ENCODE measurements around the gene LAMA3. TPM values are rescaled to one million over a fixed set of nuclear protein-coding genes. Genes with fewer than 3 reads are reported as not detected.

Gene LAMA3
- total and polyA plus RNA-seq, 2 of the 13 experiments (the other 11 are each of a cell fraction or from before 2014, with no cell fraction given) = 0.45 to 2.2 TPM

GRCh38 chr18:23926571-23926970, 237.3 kb downstream of the LAMA3 start:
- 0 out of 2 replicates have a peak overlapping the region, but pooled peaks have one; percentile 15 for H3K4me2 ChIP-seq (ENCODE audit: low read depth, low read length)
- ATAC-seq (peak; percentile 66), FAIRE-seq (peak; percentile 18), DNase-seq (ENCODE audit: low spot score) (peak; percentile 14)
- H3K27me3 ChIP-seq (ENCODE audit: control insufficient read depth in 1 of 2, insufficient read depth in 2 of 2, low read length in 2 of 2) = no peaks in the 10 kb centered on the region
- in situ Hi-C loops (cut with HindIII; ENCODE audit: extremely low pct_ligation_motif_present, low pct_unique_long_range_greater_than_20kb) (no loop called here), intact Hi-C loops (cut with micrococcal nuclease; ENCODE audit: unreplicated experiment) (no loop called here)
- no peaks in the 10 kb centered on the region for H4K20me1 ChIP-seq (ENCODE audit: insufficient read depth, low read length)
- H3K9ac ChIP-seq (ENCODE audit: insufficient read depth, low read depth, low read length) = no peak overlapping the region
- CTCF ChIA-PET (ENCODE audit: low intra/inter-chr PET ratio, low total read pairs) = no interaction called here
- no peaks in the 10 kb centered on the region for H3K79me2 ChIP-seq (ENCODE audit: insufficient read depth, low read length)
- no peak overlapping the region for H3K4me3 ChIP-seq (replicated peaks in 1 of 3; ENCODE audit: insufficient read depth in 1 of 3, low read depth in 2 of 3, low read length in 3 of 3)
- H2AFZ ChIP-seq (ENCODE audit: low read length) = no peak overlapping the region
- H3K4me1 ChIP-seq (ENCODE audit: insufficient read depth, low read length) = peaks cover 11% of the 10 kb centered on the region
- 6% methylated on average over 2 of the region's 2 CpGs for WGBS (ENCODE audit: low lambda C conversion rate)
- no TSS peak for BruUV-seq (replicated peaks)
- no peaks in the 10 kb centered on the region for H3K9me3 ChIP-seq (ENCODE audit: low read length)
- POLR2A ChIA-PET = no interaction called here
- no peaks in the 10 kb centered on the region for H3K36me3 ChIP-seq (replicated peaks in 1 of 2; ENCODE audit: control insufficient read depth in 1 of 2, insufficient read depth in 2 of 2, low read length in 2 of 2)
- no peak overlapping the region for H3K27ac ChIP-seq (ENCODE audit: extremely low read length, insufficient read depth, low read length)
- TF ChIP-seq IKZF4 (CRISPR knock-in tag; IDR thresholded peaks at IDR 0.05; ENCODE audit: borderline replicate concordance, low read depth, not compliant biosample characterization) (no peak), ZBTB26 (CRISPR knock-in tag; IDR thresholded peaks at IDR 0.05; ENCODE audit: borderline replicate concordance) (0 out of 2 replicates have a peak, but pooled peaks have one; percentile 57)

GRCh38 chr18:23927821-23928746, 238.8 kb downstream of the LAMA3 start:
- intact Hi-C loops (cut with micrococcal nuclease; ENCODE audit: unreplicated experiment) (no loop called here), in situ Hi-C loops (cut with HindIII; ENCODE audit: extremely low pct_ligation_motif_present, low pct_unique_long_range_greater_than_20kb) (no loop called here)
- Histone ChIP-seq H3K9me3 (ENCODE audit: low read length) (no peaks in the 10 kb centered on the region), H3K4me2 (ENCODE audit: low read depth, low read length) (no peak overlapping the region), H3K79me2 (ENCODE audit: insufficient read depth, low read length) (no peaks in the 10 kb centered on the region), H2AFZ (ENCODE audit: low read length) (no peak overlapping the region), H3K27ac (ENCODE audit: extremely low read length, insufficient read depth, low read length) (no peak overlapping the region), H3K9ac (ENCODE audit: insufficient read depth, low read depth, low read length) (no peak overlapping the region), H3K4me1 (ENCODE audit: insufficient read depth, low read length) (peaks cover 11% of the 10 kb centered on the region), H3K4me3 (replicated peaks in 1 of 3; ENCODE audit: insufficient read depth in 1 of 3, low read depth in 2 of 3, low read length in 3 of 3) (no peak overlapping the region), H3K36me3 (replicated peaks in 1 of 2; ENCODE audit: control insufficient read depth in 1 of 2, insufficient read depth in 2 of 2, low read length in 2 of 2) (no peaks in the 10 kb centered on the region), H3K27me3 (ENCODE audit: control insufficient read depth in 1 of 2, insufficient read depth in 2 of 2, low read length in 2 of 2) (no peaks in the 10 kb centered on the region), H4K20me1 (ENCODE audit: insufficient read depth, low read length) (no peaks in the 10 kb centered on the region)
- ChIA-PET POLR2A (no interaction called here), CTCF (ENCODE audit: low intra/inter-chr PET ratio, low total read pairs) (no interaction called here)
- BruUV-seq (replicated peaks) = no TSS peak
- 91% methylated on average over 13 of the region's 13 CpGs for WGBS (ENCODE audit: low lambda C conversion rate)
- FAIRE-seq (no peak), ATAC-seq (no peak), DNase-seq (ENCODE audit: low spot score) (no peak)
- no peak for TF ChIP-seq U2AF2 (IDR thresholded peaks at IDR 0.05; ENCODE audit: low read depth, low read length)
- no peak for TF ChIP-seq ZNF883 (CRISPR knock-in tag; IDR thresholded peaks at IDR 0.05; ENCODE audit: not compliant biosample characterization)
- TF ChIP-seq RCOR2 (CRISPR knock-in tag; IDR thresholded peaks at IDR 0.05) = no peak
- no peak for TF ChIP-seq GRHL1 (CRISPR knock-in tag; conservative IDR thresholded peaks at IDR 0.05)
- TF ChIP-seq ZBTB49 (CRISPR knock-in tag; IDR thresholded peaks at IDR 0.05; ENCODE audit: borderline replicate concordance) = no peak
- TF ChIP-seq ZNF546 (CRISPR knock-in tag; conservative IDR thresholded peaks at IDR 0.05) = no peak
- no peak for TF ChIP-seq ZNF331 (CRISPR knock-in tag; IDR thresholded peaks at IDR 0.05)
- no peak for TF ChIP-seq SMC3 (IDR thresholded peaks at IDR 0.05; ENCODE audit: low read length)
- no peak for TF ChIP-seq ZNF382 (CRISPR knock-in tag; IDR thresholded peaks at IDR 0.05; ENCODE audit: borderline replicate concordance)
- TF ChIP-seq ZNF713 (CRISPR knock-in tag; IDR thresholded peaks at IDR 0.05) = no peak
